ENCODE data around the gene RASGRF1. TPM values are rescaled to one million over a fixed set of nuclear protein-coding genes. Genes with fewer than 3 reads are reported as not detected.

The RASGRF1 gene
- total RNA-seq, 6 experiments from 2014 or later: 0.29 TPM; not detected in 5

DNA sequence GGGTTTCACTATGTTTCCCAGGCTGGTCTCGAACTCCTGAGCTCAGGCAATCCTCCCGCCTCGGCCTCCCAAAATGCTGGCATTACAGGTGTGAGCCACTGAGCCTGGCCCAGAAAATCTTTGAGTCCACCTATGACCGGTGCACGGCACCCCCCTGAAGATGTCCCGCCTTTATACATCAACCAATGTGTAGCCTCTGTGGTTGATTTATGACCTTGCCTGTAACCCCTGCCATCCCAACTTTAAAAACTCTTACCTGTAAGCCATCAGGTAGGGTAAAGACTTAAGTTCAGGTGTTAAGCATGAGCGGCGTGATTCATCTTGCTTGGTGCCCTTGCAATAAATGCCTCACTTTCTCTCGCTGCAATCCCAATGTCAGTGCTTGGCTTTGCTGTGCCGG lies 131.2 kb downstream of the RASGRF1 start:
- no peak for DNase-seq

DNA sequence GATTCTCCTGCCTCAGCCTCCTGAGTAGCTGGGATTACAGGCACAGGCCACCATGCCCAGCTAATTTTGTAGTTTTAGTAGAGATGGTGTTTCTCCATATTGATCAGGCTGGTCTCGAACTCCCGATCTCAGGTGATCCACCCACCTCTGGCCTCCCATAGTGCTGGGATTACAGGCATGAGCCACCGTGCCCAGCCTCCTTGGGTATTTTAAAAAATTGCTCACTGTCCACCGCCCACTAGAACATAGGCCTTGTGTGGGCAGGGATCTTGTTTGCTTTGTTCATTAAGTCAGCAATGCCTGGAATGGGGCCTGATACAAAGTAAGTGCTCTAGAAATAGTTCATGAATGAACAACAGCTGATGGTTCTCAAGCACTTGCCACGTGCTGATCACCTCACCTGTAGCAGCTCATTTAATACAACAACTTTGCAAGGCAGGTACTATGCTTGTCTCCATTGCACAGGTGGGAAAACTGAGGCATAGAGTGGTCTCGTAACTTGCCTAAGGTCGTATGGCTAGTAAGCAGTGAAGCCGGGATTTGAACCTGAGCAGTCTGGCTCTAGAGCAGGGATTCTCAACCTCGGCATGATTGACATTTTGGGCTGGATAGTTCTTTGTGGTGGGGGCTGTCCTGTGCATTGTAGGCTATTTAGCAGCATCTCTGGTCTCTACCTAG lies 133.0 kb downstream of the RASGRF1 start:
- Histone ChIP-seq H3K27ac (no peak overlapping the region), H3K4me1 (peaks cover 0 to 4% (median 2%) of the 10 kb centered on the region in 4 donors), H3K27me3 (no peaks in the 10 kb centered on the region), H3K9me3 (no peaks in the 10 kb centered on the region), H3K4me3 (no peak overlapping the region), H3K36me3 (no peaks in the 10 kb centered on the region)
- 76% methylated on average over 8 of the region's 9 CpGs for WGBS (ENCODE audit: insufficient coverage, low coverage, low lambda C conversion rate, missing lambda C conversion rate)
- ATAC-seq: no peak
- no peak for DNase-seq
- intact Hi-C loops (cut with DNase I): no loop called here
- TF ChIP-seq POLR2A (IDR thresholded peaks at IDR 0.05): no peak
- TF ChIP-seq, protein P1, sequence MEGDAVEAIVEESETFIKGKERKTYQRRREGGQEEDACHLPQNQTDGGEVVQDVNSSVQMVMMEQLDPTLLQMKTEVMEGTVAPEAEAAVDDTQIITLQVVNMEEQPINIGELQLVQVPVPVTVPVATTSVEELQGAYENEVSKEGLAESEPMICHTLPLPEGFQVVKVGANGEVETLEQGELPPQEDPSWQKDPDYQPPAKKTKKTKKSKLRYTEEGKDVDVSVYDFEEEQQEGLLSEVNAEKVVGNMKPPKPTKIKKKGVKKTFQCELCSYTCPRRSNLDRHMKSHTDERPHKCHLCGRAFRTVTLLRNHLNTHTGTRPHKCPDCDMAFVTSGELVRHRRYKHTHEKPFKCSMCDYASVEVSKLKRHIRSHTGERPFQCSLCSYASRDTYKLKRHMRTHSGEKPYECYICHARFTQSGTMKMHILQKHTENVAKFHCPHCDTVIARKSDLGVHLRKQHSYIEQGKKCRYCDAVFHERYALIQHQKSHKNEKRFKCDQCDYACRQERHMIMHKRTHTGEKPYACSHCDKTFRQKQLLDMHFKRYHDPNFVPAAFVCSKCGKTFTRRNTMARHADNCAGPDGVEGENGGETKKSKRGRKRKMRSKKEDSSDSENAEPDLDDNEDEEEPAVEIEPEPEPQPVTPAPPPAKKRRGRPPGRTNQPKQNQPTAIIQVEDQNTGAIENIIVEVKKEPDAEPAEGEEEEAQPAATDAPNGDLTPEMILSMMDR (IDR thresholded peaks at IDR 0.05): no peak

More for the DNA sequence above, 131.2 kb downstream of the RASGRF1 start:
- no peak for ATAC-seq
- no peaks in the 10 kb centered on the region for H3K9me3 ChIP-seq
- no peaks in the 10 kb centered on the region for H3K36me3 ChIP-seq
- no peaks in the 10 kb centered on the region for H3K4me1 ChIP-seq
- no peak overlapping the region for H3K4me3 ChIP-seq
- intact Hi-C loops (cut with DNase I): no loop called here
- no peaks in the 10 kb centered on the region for H3K27me3 ChIP-seq
- H3K27ac ChIP-seq: no peak overlapping the region
- WGBS (ENCODE audit: insufficient coverage, low coverage, low lambda C conversion rate, missing lambda C conversion rate): 100% methylated on average over 1 of the region's 10 CpGs
- TF ChIP-seq, protein P1 (IDR thresholded peaks at IDR 0.05): no peak
- TF ChIP-seq POLR2A (IDR thresholded peaks at IDR 0.05): no peak

DNA sequence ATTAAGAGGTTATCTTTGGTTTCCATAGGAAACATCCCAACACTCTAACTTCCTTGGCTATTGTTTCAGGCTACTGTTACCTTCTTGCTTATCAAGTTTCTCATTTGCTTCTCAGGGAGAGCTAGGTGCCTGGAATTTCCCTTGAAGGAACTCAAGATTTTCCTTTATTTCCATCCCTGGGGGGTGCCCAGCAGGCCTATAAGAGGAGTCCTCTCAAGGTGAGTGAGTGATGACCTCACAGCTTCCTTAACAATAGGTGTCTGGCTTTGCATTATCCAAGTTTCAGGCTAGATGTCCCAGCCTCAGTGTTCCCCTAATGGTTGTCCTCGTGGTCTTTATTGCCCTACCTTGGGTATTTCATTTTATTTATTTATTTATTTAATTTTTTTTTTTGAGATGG lies 133.6 kb downstream of the RASGRF1 start:
- Histone ChIP-seq H3K9me3 (no peaks in the 10 kb centered on the region), H3K4me1 (peaks cover 0 to 10% (median 6%) of the 10 kb centered on the region in 4 donors), H3K27ac (no peak overlapping the region), H3K36me3 (no peaks in the 10 kb centered on the region), H3K4me3 (no peak overlapping the region), H3K27me3 (no peaks in the 10 kb centered on the region)
- DNase-seq (no peak), ATAC-seq (no peak)
- no CpG with 5 or more reads among the region's 1 CpG for WGBS (ENCODE audit: insufficient coverage, low coverage, low lambda C conversion rate, missing lambda C conversion rate)
- intact Hi-C loops (cut with DNase I): no loop called here
- TF ChIP-seq, protein P1 (IDR thresholded peaks at IDR 0.05): no peak
- no peak for TF ChIP-seq POLR2A (IDR thresholded peaks at IDR 0.05)

DNA sequence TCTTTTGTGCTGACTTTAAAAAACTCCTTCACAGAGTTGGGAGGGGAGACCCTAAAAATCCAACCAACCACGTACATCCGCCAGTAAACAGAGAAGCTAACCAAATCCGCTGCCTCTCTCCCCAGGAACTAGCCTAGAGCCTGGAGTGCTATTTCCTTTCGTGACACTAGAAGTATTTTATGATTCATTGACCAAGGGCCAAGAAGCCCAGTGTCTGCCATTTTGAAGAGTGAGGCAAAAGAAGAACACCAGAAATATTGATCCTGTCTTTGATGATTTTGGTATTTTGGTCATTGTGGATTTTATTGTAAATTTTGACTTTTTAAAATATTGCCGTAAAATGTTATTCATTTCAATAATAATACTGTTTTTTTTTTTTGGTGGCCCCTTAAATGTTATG lies 135.2 kb downstream of the RASGRF1 start:
- no peak for DNase-seq
- Histone ChIP-seq H3K36me3 (no peaks in the 10 kb centered on the region), H3K4me1 (peaks cover 0 to 24% (median 12%) of the 10 kb centered on the region in 4 donors), H3K4me3 (no peak overlapping the region), H3K9me3 (no peaks in the 10 kb centered on the region), H3K27ac (no peak overlapping the region), H3K27me3 (no peaks in the 10 kb centered on the region)
- no peak for ATAC-seq
- TF ChIP-seq POLR2A (IDR thresholded peaks at IDR 0.05): no peak
- TF ChIP-seq, protein P1 (IDR thresholded peaks at IDR 0.05): no peak
- intact Hi-C loops (cut with DNase I): no loop called here
- 89% methylated on average over 5 of the region's 5 CpGs for WGBS (ENCODE audit: insufficient coverage, low coverage, low lambda C conversion rate, missing lambda C conversion rate)
